PC-9 (cell line): Measurements from ENCODE around the gene TM2D1. TPM values are rescaled to one million over a fixed set of nuclear protein-coding genes. Genes with fewer than 3 reads are reported as not detected.

Source experiments
- BruUV-seq: library from RNA; stranded (reverse); fragments of 400-500 nt; replicated peaks from 2 replicates; lab custom pipeline; 2021; lab: Mats Ljungman, UMichigan
- CTCF ChIA-PET: fragments of 300-600 bp; sonication (Branson Sonifier 250); formaldehyde crosslinking; loops from one replicate; lab custom pipeline; 2022; ENCODE audit warnings: antibody characterized with exemption; lab: Charles Lee
- POLR2A ChIA-PET: fragments of 300-600 bp; sonication (Branson Sonifier 250); formaldehyde crosslinking; loops from one replicate; lab custom pipeline; 2022; ENCODE audit warnings: antibody characterized with exemption; ENCODE audit not compliant: unreplicated experiment; lab: Charles Lee
- DNase-seq, 2 experiments: peaks; one replicate each; pipeline versions ENCODE4 v3.0.0 to v3.0.0-alpha.2; 2015 to 2022; ENCODE audit warnings: mixed read lengths in 1 of 2
- H2AFZ ChIP-seq: fragments of 200-600 bp; sonication (generic); 2 replicates; pipeline ENCODE4 v1.8.1; 2017; ENCODE audit warnings: antibody characterized with exemption
- H3F3A ChIP-seq: fragments of 200-600 bp; sonication (generic); 2 replicates; pipeline ENCODE4 v1.8.1; 2017; ENCODE audit warnings: antibody characterized with exemption, mild to moderate bottlenecking, low read depth; ENCODE audit not compliant: insufficient read depth
- H3K27ac ChIP-seq: fragments of 200-600 bp; sonication (generic); 2 replicates; pipeline ENCODE4 v1.6.1; 2016; ENCODE audit warnings: mixed run types
- H3K27me3 ChIP-seq: fragments of 200-600 bp; sonication (generic); 2 replicates; pipeline ENCODE4 v1.6.1; 2016; ENCODE audit warnings: low read depth, mixed run types; ENCODE audit not compliant: insufficient read depth
- H3K36me3 ChIP-seq: fragments of 200-600 bp; sonication (generic); 2 replicates; pipeline ENCODE4 v1.6.1; 2016; ENCODE audit warnings: low read depth, mixed run types
- H3K4me1 ChIP-seq: fragments of 200-600 bp; sonication (generic); replicated peaks from 2 replicates; pipeline ENCODE4 v1.6.1; 2016; ENCODE audit warnings: mixed run types; ENCODE audit not compliant: insufficient read depth
- H3K4me2 ChIP-seq: fragments of 200-600 bp; sonication (generic); 2 replicates; pipeline ENCODE4 v1.6.1; 2017; ENCODE audit warnings: mixed run types
- H3K4me3 ChIP-seq: fragments of 200-600 bp; sonication (generic); 2 replicates; pipeline ENCODE4 v1.6.1; 2016; ENCODE audit warnings: mixed run types
- H3K79me2 ChIP-seq: fragments of 200-600 bp; sonication (generic); 2 replicates; pipeline ENCODE4 v1.6.1; 2017; ENCODE audit warnings: low read depth, mixed run types
- H3K9me2 ChIP-seq: fragments of 200-600 bp; sonication (generic); 2 replicates; pipeline ENCODE4 v1.8.1; 2017; ENCODE audit warnings: mild to moderate bottlenecking; ENCODE audit not compliant: insufficient read depth
- H3K9me3 ChIP-seq: fragments of 200-600 bp; sonication (generic); 2 replicates; pipeline ENCODE4 v1.8.1; 2016; ENCODE audit warnings: low read depth; ENCODE audit not compliant: insufficient read depth
- H4K20me1 ChIP-seq: fragments of 200-600 bp; sonication (generic); 2 replicates; pipeline ENCODE4 v1.8.1; 2017; ENCODE audit not compliant: insufficient read depth
- EZH2 ChIP-seq: fragments of 200-600 bp; sonication (generic); IDR thresholded peaks from 2 replicates; pipeline ENCODE4 v1.8.0; 2017; ENCODE audit warnings: antibody characterized with exemption, low read depth
- intact Hi-C: fragments of 100-400 bp; cut with micrococcal nuclease; formaldehyde crosslinking; loops from one replicate; pipeline ENCODE4 v1.10.0; 2022; ENCODE audit not compliant: unreplicated experiment
- total RNA-seq: library from RNA; stranded (reverse); gene quantifications from 2 replicates; pipeline ENCODE4 v1.2.3, GENCODE V29; 2021
- TF ChIP-seq, protein P1 (sequence below): fragments of 200-600 bp; sonication (generic); conservative IDR thresholded peaks from 2 replicates; pipeline ENCODE4 v1.6.1; 2017; ENCODE audit warnings: mixed run types, antibody characterized with exemption, mild to moderate bottlenecking, moderate library complexity

TM2D1 gene
- total RNA-seq, 1 experiment from 2014 or later, result 36.8 TPM

DNA sequence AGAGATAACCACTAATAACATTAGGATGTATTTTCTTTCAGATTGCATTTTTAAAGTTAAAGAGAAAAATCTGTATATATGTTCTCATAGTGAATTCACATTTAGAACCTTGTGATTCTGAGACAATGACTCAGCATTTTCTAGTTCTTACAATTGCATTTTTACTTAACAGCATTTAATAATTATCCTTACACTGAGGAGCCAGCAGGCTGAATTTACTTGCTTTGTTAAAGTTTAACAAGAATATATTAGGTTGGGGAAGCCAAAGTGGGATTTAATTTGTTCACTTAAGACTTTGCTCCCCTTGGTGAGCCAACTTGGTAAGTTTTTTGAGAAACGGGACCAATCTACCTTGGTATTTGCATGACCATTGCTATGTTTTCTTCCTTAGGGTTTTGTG is 21.9 kb upstream of the TM2D1 start:
- no peak for DNase-seq
- intact Hi-C loops, result no loop called here

DNA sequence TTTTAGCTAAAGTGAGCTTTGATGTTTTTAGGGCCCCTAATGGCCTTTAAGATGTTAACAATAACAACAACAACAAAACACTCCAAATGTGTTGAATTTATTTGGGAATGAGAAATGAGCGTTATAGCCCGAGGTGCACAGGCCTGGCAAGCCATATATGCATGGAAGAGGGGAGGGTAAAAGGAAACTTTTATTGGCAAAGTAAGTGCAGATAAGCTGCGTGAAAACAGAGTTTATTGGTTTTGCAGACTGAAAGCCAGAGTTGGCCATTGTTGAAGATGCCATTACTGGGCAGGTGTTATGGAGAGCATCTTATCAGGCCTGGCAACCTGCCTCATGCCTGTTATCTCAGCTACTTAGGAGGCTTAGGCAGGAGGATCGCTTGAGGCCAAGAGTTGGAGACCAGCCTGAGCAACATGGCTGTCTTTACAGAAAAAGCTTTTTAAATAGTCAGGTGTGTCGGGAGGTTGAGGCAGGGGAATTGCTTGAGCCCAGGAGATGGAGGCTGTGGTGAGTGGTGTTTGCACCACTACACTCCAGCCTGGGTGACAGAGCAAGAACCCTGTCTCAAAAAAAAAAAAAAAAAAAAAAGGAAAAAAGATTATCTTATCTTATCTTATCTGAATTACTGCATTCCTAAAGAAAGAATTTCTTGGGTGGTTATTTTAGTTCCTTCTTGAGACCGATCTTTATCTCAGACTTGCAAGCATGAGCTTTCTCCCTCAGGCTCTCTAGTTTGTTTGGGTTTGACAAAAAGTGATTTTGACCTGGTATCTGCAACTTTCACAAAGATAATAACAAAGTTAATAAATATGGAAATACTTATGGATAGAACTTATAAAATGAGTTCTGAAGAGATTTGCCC is 19.0 kb upstream of the TM2D1 start:
- TF ChIP-seq, protein P1, sequence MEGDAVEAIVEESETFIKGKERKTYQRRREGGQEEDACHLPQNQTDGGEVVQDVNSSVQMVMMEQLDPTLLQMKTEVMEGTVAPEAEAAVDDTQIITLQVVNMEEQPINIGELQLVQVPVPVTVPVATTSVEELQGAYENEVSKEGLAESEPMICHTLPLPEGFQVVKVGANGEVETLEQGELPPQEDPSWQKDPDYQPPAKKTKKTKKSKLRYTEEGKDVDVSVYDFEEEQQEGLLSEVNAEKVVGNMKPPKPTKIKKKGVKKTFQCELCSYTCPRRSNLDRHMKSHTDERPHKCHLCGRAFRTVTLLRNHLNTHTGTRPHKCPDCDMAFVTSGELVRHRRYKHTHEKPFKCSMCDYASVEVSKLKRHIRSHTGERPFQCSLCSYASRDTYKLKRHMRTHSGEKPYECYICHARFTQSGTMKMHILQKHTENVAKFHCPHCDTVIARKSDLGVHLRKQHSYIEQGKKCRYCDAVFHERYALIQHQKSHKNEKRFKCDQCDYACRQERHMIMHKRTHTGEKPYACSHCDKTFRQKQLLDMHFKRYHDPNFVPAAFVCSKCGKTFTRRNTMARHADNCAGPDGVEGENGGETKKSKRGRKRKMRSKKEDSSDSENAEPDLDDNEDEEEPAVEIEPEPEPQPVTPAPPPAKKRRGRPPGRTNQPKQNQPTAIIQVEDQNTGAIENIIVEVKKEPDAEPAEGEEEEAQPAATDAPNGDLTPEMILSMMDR, result no peak
- no peak for TF ChIP-seq EZH2
- Histone ChIP-seq H3K36me3 (peaks cover 9% of the 10 kb centered on the region; the same call in 1 of the 2 replicates), H3K4me1 (peaks cover 52% of the 10 kb centered on the region), H3K79me2 (peaks cover 62% of the 10 kb centered on the region), H3K9me2 (no peaks in the 10 kb centered on the region), H3K4me2 (peak overlapping the region; percentile 91), H3F3A (peaks cover 31% of the 10 kb centered on the region), H3K27ac (peak overlapping the region; percentile 82), H3K9me3 (no peaks in the 10 kb centered on the region), H3K27me3 (no peaks in the 10 kb centered on the region), H3K4me3 (peak overlapping the region; percentile 99), H4K20me1 (no peaks in the 10 kb centered on the region; the same call in 1 of the 2 replicates), H2AFZ (no peak overlapping the region)
- intact Hi-C loops, result loop anchor here (5.0 kb wide), 1 partner anchor 667 kb away; no protein-coding TSS in a partner anchor
- ChIA-PET CTCF (interaction anchor here (0.7 kb wide), 2 partner anchors 459 to 676 kb away, joined by 6 to 10 read pairs; no protein-coding TSS in a partner anchor), POLR2A (interaction anchor here (0.6 kb wide), 2 partner anchors 18 to 1164 kb away, joined by 3 to 7 read pairs; no protein-coding TSS in a partner anchor)
- BruUV-seq, result no TSS peak
- peak; percentile 29 to 83 for DNase-seq

More for the DNA sequence above, 21.9 kb upstream of the TM2D1 start:
- Histone ChIP-seq H3K4me2 (peak overlapping the region; percentile 60), H3K9me3 (no peaks in the 10 kb centered on the region), H3K4me1 (peaks cover 39% of the 10 kb centered on the region), H3K4me3 (no peak overlapping the region), H2AFZ (no peak overlapping the region), H3K36me3 (peaks cover 9% of the 10 kb centered on the region; the same call in 1 of the 2 replicates), H3K9me2 (no peaks in the 10 kb centered on the region), H3K27ac (peak overlapping the region; percentile 63), H3F3A (peaks cover 18% of the 10 kb centered on the region), H3K27me3 (no peaks in the 10 kb centered on the region), H3K79me2 (peaks cover 91% of the 10 kb centered on the region), H4K20me1 (no peaks in the 10 kb centered on the region; the same call in 1 of the 2 replicates)
- POLR2A ChIA-PET, result no interaction called here
- CTCF ChIA-PET, result interaction anchor here (0.6 kb wide), 1 partner anchor 407 kb away, joined by 3 read pairs; no protein-coding TSS in a partner anchor
- no peak for TF ChIP-seq EZH2
- TF ChIP-seq, protein P1, result no peak
- BruUV-seq, result no TSS peak

DNA sequence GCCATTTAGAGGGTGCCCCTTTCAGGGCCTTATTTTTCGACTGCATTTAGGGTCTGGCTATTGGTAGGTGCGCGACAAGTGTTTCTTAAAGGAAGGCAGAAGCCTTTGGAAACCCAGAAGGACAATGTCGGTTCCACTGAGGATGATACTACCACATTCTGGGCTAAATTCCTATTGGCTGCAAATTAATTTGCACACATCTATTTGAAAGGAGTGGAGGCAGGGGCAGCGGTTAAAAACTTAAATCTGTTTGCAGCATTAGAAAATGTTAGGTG is 18.4 kb upstream of the TM2D1 start:
- Histone ChIP-seq H2AFZ (peak overlapping the region; percentile 78), H3F3A (peaks cover 31% of the 10 kb centered on the region), H3K4me1 (peaks cover 52% of the 10 kb centered on the region), H4K20me1 (no peaks in the 10 kb centered on the region; the same call in 1 of the 2 replicates), H3K27me3 (no peaks in the 10 kb centered on the region), H3K4me3 (peak overlapping the region; percentile 99), H3K79me2 (peaks cover 56% of the 10 kb centered on the region), H3K4me2 (peak overlapping the region; percentile 91), H3K9me3 (no peaks in the 10 kb centered on the region), H3K9me2 (no peaks in the 10 kb centered on the region), H3K36me3 (peaks cover 6% of the 10 kb centered on the region; the same call in 1 of the 2 replicates), H3K27ac (peak overlapping the region; percentile 82)
- TSS peak; percentile 51 for BruUV-seq
- ChIA-PET POLR2A (no interaction called here), CTCF (no interaction called here)
- intact Hi-C loops, result loop anchor here (5.0 kb wide), 1 partner anchor 666 kb away; no protein-coding TSS in a partner anchor
- TF ChIP-seq EZH2, result no peak
- TF ChIP-seq, protein P1, result no peak
- no peak for DNase-seq
